Ascending aorta (tissue), 2 donors: ENCODE measurements around the gene FALEC. TPM values are rescaled to one million over a fixed set of nuclear protein-coding genes. Genes with fewer than 3 reads are reported as not detected.

Source experiments
- DNase-seq, 2 donors: peaks; one replicate each; pipeline ENCODE4 v3.0.0-alpha.2; 2019; ENCODE audit warnings: low spot score in 2 of 2
- H3K27ac ChIP-seq, 2 donors: fragments of 200-600 bp; sonication (generic); one replicate each; pipeline ENCODE4 v1.5.1; 2016 to 2017; ENCODE audit warnings: mild to moderate bottlenecking in 1 of 2
- H3K27me3 ChIP-seq: fragments of 200-600 bp; sonication (generic); one replicate; pipeline ENCODE4 v1.5.1; 2017
- H3K36me3 ChIP-seq, 2 donors: fragments of 200-600 bp; sonication (generic); one replicate each; pipeline ENCODE4 v1.5.1; 2016
- H3K4me1 ChIP-seq, 2 donors: fragments of 200-600 bp; sonication (generic); one replicate each; pipeline ENCODE4 v1.5.1; 2016 to 2017; ENCODE audit warnings: mild to moderate bottlenecking in 1 of 2
- H3K4me3 ChIP-seq, 2 donors: fragments of 200-600 bp; sonication (generic); one replicate each; pipeline ENCODE4 v1.5.1; 2016 to 2017; ENCODE audit warnings: mild to moderate bottlenecking in 1 of 2
- H3K9me3 ChIP-seq, 2 donors: fragments of 200-600 bp; sonication (generic); one replicate each; pipeline ENCODE4 v1.5.1; 2016
- intact Hi-C: fragments of 100-400 bp; cut with DNase I; formaldehyde crosslinking; loops from one replicate; pipeline ENCODE4 v1.15.1; 2023
- total RNA-seq: library from RNA; depleted of rRNA; stranded (reverse); fragments of >200 nt; gene quantifications from one replicate; pipeline ENCODE4 v1.1.0, GENCODE V29; 2016
- TF ChIP-seq, protein P1 (sequence below), 3 experiments: fragments of 200-600 bp in 2 of 3; fragments of 450-650 bp in 1 of 3; sonication (generic) in 2 of 3; IDR thresholded peaks; one replicate each; pipeline ENCODE4 v1.5.1; 2016 to 2019; ENCODE audit warnings: antibody characterized with exemption in 3 of 3, mild to moderate bottlenecking in 1 of 3, moderate library complexity in 1 of 3

The FALEC gene
- total RNA-seq, 1 donor from 2014 or later: not detected

DNA sequence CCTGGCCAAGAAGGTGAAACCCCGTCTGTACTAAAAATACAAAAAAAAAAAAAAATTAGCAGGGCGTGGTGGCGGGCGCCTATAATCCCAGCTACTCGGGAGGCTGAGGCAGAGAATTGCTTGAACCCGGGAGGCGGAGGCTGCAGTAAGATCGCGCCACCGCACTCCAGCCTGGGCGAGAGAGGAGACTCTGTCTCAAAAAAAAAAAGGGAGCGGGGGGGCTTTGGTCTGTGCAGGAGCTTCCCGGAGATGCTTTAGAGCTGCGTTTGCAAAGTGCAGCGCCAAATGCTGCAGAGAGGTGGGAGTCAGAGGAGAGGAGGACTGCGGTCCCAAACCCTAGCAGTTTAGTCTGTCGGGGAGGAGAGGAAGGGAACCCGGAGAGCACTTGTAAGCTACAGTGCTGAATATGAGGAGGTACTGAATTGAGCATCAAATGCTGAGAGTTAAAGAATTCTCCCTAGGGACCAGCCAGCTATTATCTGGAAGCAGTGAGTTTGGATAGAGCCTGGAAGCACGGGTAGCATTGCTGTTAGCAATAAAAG lies 569 bp downstream of the FALEC start:
- H3K27me3 ChIP-seq: no peaks in the 10 kb centered on the region
- DNase-seq: no peak
- no peaks in the 10 kb centered on the region for H3K36me3 ChIP-seq
- H3K27ac ChIP-seq: peak overlapping the region; percentile 55 to 84
- peaks cover 0 to 9% of the 10 kb centered on the region in 2 donors for H3K4me1 ChIP-seq
- TF ChIP-seq, protein P1, sequence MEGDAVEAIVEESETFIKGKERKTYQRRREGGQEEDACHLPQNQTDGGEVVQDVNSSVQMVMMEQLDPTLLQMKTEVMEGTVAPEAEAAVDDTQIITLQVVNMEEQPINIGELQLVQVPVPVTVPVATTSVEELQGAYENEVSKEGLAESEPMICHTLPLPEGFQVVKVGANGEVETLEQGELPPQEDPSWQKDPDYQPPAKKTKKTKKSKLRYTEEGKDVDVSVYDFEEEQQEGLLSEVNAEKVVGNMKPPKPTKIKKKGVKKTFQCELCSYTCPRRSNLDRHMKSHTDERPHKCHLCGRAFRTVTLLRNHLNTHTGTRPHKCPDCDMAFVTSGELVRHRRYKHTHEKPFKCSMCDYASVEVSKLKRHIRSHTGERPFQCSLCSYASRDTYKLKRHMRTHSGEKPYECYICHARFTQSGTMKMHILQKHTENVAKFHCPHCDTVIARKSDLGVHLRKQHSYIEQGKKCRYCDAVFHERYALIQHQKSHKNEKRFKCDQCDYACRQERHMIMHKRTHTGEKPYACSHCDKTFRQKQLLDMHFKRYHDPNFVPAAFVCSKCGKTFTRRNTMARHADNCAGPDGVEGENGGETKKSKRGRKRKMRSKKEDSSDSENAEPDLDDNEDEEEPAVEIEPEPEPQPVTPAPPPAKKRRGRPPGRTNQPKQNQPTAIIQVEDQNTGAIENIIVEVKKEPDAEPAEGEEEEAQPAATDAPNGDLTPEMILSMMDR (IDR thresholded peaks at IDR 0.05): no peak
- no peaks in the 10 kb centered on the region for H3K9me3 ChIP-seq
- intact Hi-C loops: no loop called here
- peak overlapping the region; percentile 64 to 65 for H3K4me3 ChIP-seq

- no peaks in the 10 kb centered on the region for H3K9me3 ChIP-seq
- no peaks in the 10 kb centered on the region for H3K36me3 ChIP-seq
- peaks cover 0 to 9% of the 10 kb centered on the region in 2 donors for H3K4me1 ChIP-seq
- TF ChIP-seq, protein P1 (IDR thresholded peaks at IDR 0.05): no peak
- no peak for DNase-seq
- H3K27ac ChIP-seq: peak overlapping the region in 1 of 2 donors; percentile 55
- intact Hi-C loops: no loop called here
- peak overlapping the region in 1 of 2 donors; percentile 65 for H3K4me3 ChIP-seq
- no peaks in the 10 kb centered on the region for H3K27me3 ChIP-seq
Measured at GRCh38 chr1:150516616-150517015, 1.1 kb downstream of the FALEC start.

DNA sequence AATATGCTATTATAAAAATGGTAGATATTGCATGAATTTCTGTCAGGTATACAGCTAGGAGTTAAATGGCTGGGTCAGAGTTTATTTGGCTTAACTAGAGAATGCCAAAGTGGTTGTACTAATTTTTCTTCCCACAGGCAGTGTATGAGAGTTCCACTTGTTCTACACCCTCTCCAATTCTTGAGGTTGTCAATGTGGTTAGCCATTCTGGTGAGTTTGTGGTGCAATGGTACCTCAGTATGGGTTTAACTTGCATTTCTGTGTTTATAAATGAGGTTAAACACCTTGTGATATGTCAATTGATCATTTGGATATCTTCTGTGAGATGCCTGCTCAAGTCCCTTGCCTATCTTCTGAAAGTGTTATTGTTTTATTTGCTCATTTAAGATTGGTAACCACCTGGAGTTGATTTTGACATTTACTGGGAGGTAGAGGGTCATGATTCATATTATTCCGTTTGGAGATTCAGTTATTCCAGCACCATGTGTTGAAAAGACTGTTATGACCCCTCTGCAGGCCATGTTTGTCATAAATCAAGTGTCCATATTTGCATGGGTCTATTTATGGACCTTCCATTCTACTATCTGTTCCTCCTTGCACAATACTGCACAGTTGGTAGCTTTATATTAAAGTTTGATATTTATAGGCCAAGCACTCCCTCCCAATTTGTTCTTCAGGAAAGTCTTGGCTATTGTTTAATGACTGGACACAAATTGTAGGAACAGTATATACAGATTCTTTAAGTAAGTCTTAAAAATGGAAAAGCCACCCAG lies 5.8 kb downstream of the FALEC start:
- Histone ChIP-seq H3K4me3 (no peak overlapping the region), H3K4me1 (peaks cover 0 to 2% of the 10 kb centered on the region in 2 donors), H3K27ac (no peak overlapping the region), H3K9me3 (no peaks in the 10 kb centered on the region), H3K27me3 (no peaks in the 10 kb centered on the region), H3K36me3 (no peaks in the 10 kb centered on the region)
- no peak for DNase-seq
- TF ChIP-seq, protein P1 (IDR thresholded peaks at IDR 0.05): no peak
- intact Hi-C loops: no loop called here

DNA sequence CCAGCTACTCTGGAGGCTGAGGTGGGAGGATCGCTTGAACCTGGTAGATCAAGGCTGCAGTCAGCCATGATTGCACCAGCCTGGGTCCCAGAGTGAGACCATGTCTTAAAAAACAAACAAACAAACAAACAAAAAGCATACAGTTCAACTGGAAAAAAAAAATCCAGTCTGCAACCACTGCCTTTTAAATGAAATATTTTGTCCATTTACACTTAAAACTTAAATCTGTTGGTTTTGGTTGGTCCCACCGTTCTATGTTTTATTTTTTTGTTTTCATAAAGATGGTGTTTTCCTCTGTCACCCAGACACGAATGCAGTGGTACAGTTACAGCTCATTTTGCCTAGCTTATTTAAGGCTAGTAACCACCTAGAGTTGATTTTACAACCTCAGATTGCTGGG lies 9.8 kb downstream of the FALEC start:
- no peak overlapping the region for H3K27ac ChIP-seq
- TF ChIP-seq, protein P1 (IDR thresholded peaks at IDR 0.05): no peak
- intact Hi-C loops: no loop called here
- no peak for DNase-seq
- H3K4me1 ChIP-seq: no peaks in the 10 kb centered on the region
- H3K36me3 ChIP-seq: no peaks in the 10 kb centered on the region
- H3K4me3 ChIP-seq: no peak overlapping the region
- H3K9me3 ChIP-seq: no peaks in the 10 kb centered on the region
- H3K27me3 ChIP-seq: no peaks in the 10 kb centered on the region

GRCh38 chr1:150528196-150528595 lies 12.6 kb downstream of the FALEC start:
- DNase-seq: no peak
- peaks cover 6% of the 10 kb centered on the region in 2 donors for H3K4me1 ChIP-seq

More at GRCh38 chr1:150528196-150528595, 12.6 kb downstream of the FALEC start:
- TF ChIP-seq, protein P1 (IDR thresholded peaks at IDR 0.05): no peak
- H3K27me3 ChIP-seq: no peaks in the 10 kb centered on the region
- H3K27ac ChIP-seq: no peak overlapping the region
- no peaks in the 10 kb centered on the region for H3K36me3 ChIP-seq
- no peak overlapping the region for H3K4me3 ChIP-seq
- H3K9me3 ChIP-seq: no peaks in the 10 kb centered on the region
- intact Hi-C loops: no loop called here
